ENCODE results near the gene TSPAN33. TPM values are rescaled to one million over a fixed set of nuclear protein-coding genes. Genes with fewer than 3 reads are reported as not detected.

Gene TSPAN33
- total and polyA plus RNA-seq, 2 of the 13 experiments (the other 11 are each of a cell fraction or from before 2014, with no cell fraction given), result 15.3 to 16.5 TPM

- TF ChIP-seq HBP1 (CRISPR knock-in tag; IDR thresholded peaks at IDR 0.05; ENCODE audit: low read depth) (no peak), ADNP (CRISPR knock-in tag; IDR thresholded peaks at IDR 0.05) (no peak), STAT5B (CRISPR knock-in tag; IDR thresholded peaks at IDR 0.05) (no peak)
Observed at GRCh38 chr7:129161524-129162225, 17.2 kb downstream of the TSPAN33 start (continued).

GRCh38 chr7:129162732-129163131 is 18.2 kb downstream of the TSPAN33 start:
- TF ChIP-seq CCAR2 (optimal IDR thresholded peaks at IDR 0.05; ENCODE audit: low read depth, low read length) (no peak), RFX3 (CRISPR knock-in tag; IDR thresholded peaks at IDR 0.05) (no peak), ZNF280D (CRISPR knock-in tag; IDR thresholded peaks at IDR 0.05) (no peak), MED13 (CRISPR knock-in tag; IDR thresholded peaks at IDR 0.05) (no peak)
- DNase-seq (ENCODE audit: low spot score) (no peak), ATAC-seq (no peak), FAIRE-seq (no peak)
- intact Hi-C loops (cut with micrococcal nuclease; ENCODE audit: unreplicated experiment), result no loop called here
- Histone ChIP-seq H3K27me3 (ENCODE audit: control insufficient read depth in 1 of 2, insufficient read depth in 2 of 2, low read length in 2 of 2) (no peaks in the 10 kb centered on the region), H3K9me3 (ENCODE audit: low read length) (no peaks in the 10 kb centered on the region), H2AFZ (ENCODE audit: low read length) (no peak overlapping the region), H3K4me3 (replicated peaks in 1 of 3; ENCODE audit: insufficient read depth in 1 of 3, low read depth in 2 of 3, low read length in 3 of 3) (no peak overlapping the region), H3K4me1 (ENCODE audit: insufficient read depth, low read length) (no peaks in the 10 kb centered on the region), H3K4me2 (ENCODE audit: low read depth, low read length) (no peak overlapping the region), H3K27ac (ENCODE audit: extremely low read length, insufficient read depth, low read length) (no peak overlapping the region), H4K20me1 (ENCODE audit: insufficient read depth, low read length) (no peaks in the 10 kb centered on the region), H3K36me3 (replicated peaks in 1 of 2; ENCODE audit: control insufficient read depth in 1 of 2, insufficient read depth in 2 of 2, low read length in 2 of 2) (no peaks in the 10 kb centered on the region; a peak in 1 of 5 replicates), H3K9ac (ENCODE audit: insufficient read depth, low read depth, low read length) (no peak overlapping the region), H3K79me2 (ENCODE audit: insufficient read depth, low read length) (no peaks in the 10 kb centered on the region)
- POLR2A ChIA-PET, result no interaction called here
- in situ Hi-C loops (cut with HindIII; ENCODE audit: extremely low pct_ligation_motif_present, low pct_unique_long_range_greater_than_20kb), result loop anchor here (5.0 kb wide), 1 partner anchor 50 kb away; no protein-coding TSS in a partner anchor
- WGBS (ENCODE audit: low lambda C conversion rate), result 71% methylated on average over 5 of the region's 5 CpGs
- BruUV-seq (replicated peaks), result no TSS peak
- CTCF ChIA-PET (ENCODE audit: low intra/inter-chr PET ratio, low total read pairs), result interaction anchor here (2.1 to 3.5 kb wide), 2 partner anchors 47 to 51 kb away, joined by 8 to 50 read pairs; no protein-coding TSS in a partner anchor

Measured in HepG2 (cell line).